Spinal cord (tissue), 10 donors: ENCODE data around the gene TSEN34. TPM values are rescaled to one million over a fixed set of nuclear protein-coding genes. Genes with fewer than 3 reads are reported as not detected.
A peak's percentile ranks its signal among the peaks of the same experiment; 100 is the strongest.

Experiments
- DNase-seq, 6 donors: peaks; one replicate each; pipeline versions ENCODE4 v3.0.0 to v3.0.0-alpha.2; 2013 to 2015; ENCODE audit warnings: low spot score in 6 of 6, low read depth in 4 of 6
- H3K27ac ChIP-seq: one replicate; pipeline ENCODE4 v1.5.1; 2013; ENCODE audit warnings: low read depth, low read length, control low read depth
- H3K27me3 ChIP-seq: one replicate; pipeline ENCODE4 v1.6.1; 2013; ENCODE audit warnings: low read length; ENCODE audit not compliant: control insufficient read depth, insufficient read depth
- H3K36me3 ChIP-seq: one replicate; pipeline ENCODE4 v1.6.1; 2013; ENCODE audit warnings: low read length; ENCODE audit not compliant: control insufficient read depth, insufficient read depth
- H3K4me1 ChIP-seq: one replicate; pipeline ENCODE4 v1.6.1; 2013; ENCODE audit warnings: low read length; ENCODE audit not compliant: control insufficient read depth, insufficient read depth
- H3K4me3 ChIP-seq: one replicate; pipeline ENCODE4 v1.5.1; 2013; ENCODE audit warnings: low read depth, low read length, control low read depth
- H3K9me3 ChIP-seq: one replicate; pipeline ENCODE4 v1.6.1; 2013; ENCODE audit warnings: low read length; ENCODE audit not compliant: control insufficient read depth, insufficient read depth
- WGBS: methylation state at CpG from one replicate; pipeline ENCODE4 v1.1.5; 2013; ENCODE audit warnings: missing lambda C conversion rate; ENCODE audit not compliant: insufficient coverage; 5-methylcytosine and 5-hydroxymethylcytosine counted together
- polyA plus RNA-seq, 2 donors: library from polyadenylated mRNA; unstranded; fragments of 120-200 nt; gene quantifications; one replicate each; pipeline ENCODE4 v1.2.1, GENCODE V29; 2013; ENCODE audit not compliant: insufficient read length in 2 of 2
- total RNA-seq, 2 donors: library from RNA; depleted of rRNA in 1 of 2; stranded (reverse); fragments of 120-200 nt in 1 of 2; fragments of >200 nt in 1 of 2; gene quantifications; one replicate each; pipeline versions ENCODE4 v1.2.3 to v1.2.4, GENCODE V29; 2013 to 2014
- donor health status: healthy.

Gene TSEN34
- total and polyA plus RNA-seq, 4 donors: 24.6 to 53.0 (median 46.3) TPM

- Histone ChIP-seq H3K4me3 (no peak overlapping the region), H3K27me3 (no peaks in the 10 kb centered on the region), H3K9me3 (no peaks in the 10 kb centered on the region), H3K4me1 (no peaks in the 10 kb centered on the region), H3K36me3 (peaks cover 98% of the 10 kb centered on the region), H3K27ac (no peak overlapping the region)
- WGBS: 88% methylated on average over 11 of the region's 12 CpGs
- no peak for DNase-seq
Observed at GRCh38 chr19:54152267-54152666, 38.8 kb upstream of the TSEN34 start.

GRCh38 chr19:54152878-54153524, 38.1 kb upstream of the TSEN34 start:
- H3K4me3 ChIP-seq: no peak overlapping the region
- no peak overlapping the region for H3K27ac ChIP-seq
- no peaks in the 10 kb centered on the region for H3K27me3 ChIP-seq
- no peak for DNase-seq
- H3K4me1 ChIP-seq: peaks cover under 1% of the 10 kb centered on the region
- H3K9me3 ChIP-seq: no peaks in the 10 kb centered on the region
- H3K36me3 ChIP-seq: peaks cover 98% of the 10 kb centered on the region
- 89% methylated on average over 17 of the region's 25 CpGs for WGBS

- H3K27ac ChIP-seq: no peak overlapping the region
- no peaks in the 10 kb centered on the region for H3K27me3 ChIP-seq
- WGBS: 88% methylated on average over 7 of the region's 10 CpGs
- no peaks in the 10 kb centered on the region for H3K9me3 ChIP-seq
- H3K4me3 ChIP-seq: no peak overlapping the region
- peaks cover 9% of the 10 kb centered on the region for H3K4me1 ChIP-seq
- H3K36me3 ChIP-seq: peaks cover 93% of the 10 kb centered on the region
- DNase-seq: no peak
Observed at GRCh38 chr19:54153731-54154326, 37.3 kb upstream of the TSEN34 start.

- peaks cover 84% of the 10 kb centered on the region for H3K36me3 ChIP-seq
- no peak overlapping the region for H3K4me3 ChIP-seq
- 78% methylated on average over 11 of the region's 18 CpGs for WGBS
- no peak for DNase-seq
- no peak overlapping the region for H3K27ac ChIP-seq
- no peaks in the 10 kb centered on the region for H3K9me3 ChIP-seq
- no peaks in the 10 kb centered on the region for H3K27me3 ChIP-seq
- peaks cover 11% of the 10 kb centered on the region for H3K4me1 ChIP-seq
Observed at GRCh38 chr19:54154603-54155345, 36.3 kb upstream of the TSEN34 start.

- H3K36me3 ChIP-seq: peaks cover 75% of the 10 kb centered on the region
- H3K27ac ChIP-seq: no peak overlapping the region
- no peaks in the 10 kb centered on the region for H3K27me3 ChIP-seq
- H3K4me1 ChIP-seq: peaks cover 18% of the 10 kb centered on the region
- H3K9me3 ChIP-seq: no peaks in the 10 kb centered on the region
- DNase-seq: no peak
- no peak overlapping the region for H3K4me3 ChIP-seq
- WGBS: 61% methylated on average over 5 of the region's 19 CpGs
Observed at GRCh38 chr19:54155694-54156093, 35.4 kb upstream of the TSEN34 start.

GRCh38 chr19:54156490-54156889, 34.6 kb upstream of the TSEN34 start:
- no peak overlapping the region for H3K4me3 ChIP-seq
- 82% methylated on average over 6 of the region's 11 CpGs for WGBS
- H3K27ac ChIP-seq: no peak overlapping the region
- DNase-seq: no peak
- H3K36me3 ChIP-seq: peaks cover 67% of the 10 kb centered on the region
- no peaks in the 10 kb centered on the region for H3K27me3 ChIP-seq
- H3K4me1 ChIP-seq: peaks cover 26% of the 10 kb centered on the region
- no peaks in the 10 kb centered on the region for H3K9me3 ChIP-seq

GRCh38 chr19:54156953-54157352, 34.2 kb upstream of the TSEN34 start:
- H3K27me3 ChIP-seq: no peaks in the 10 kb centered on the region
- H3K4me3 ChIP-seq: no peak overlapping the region
- peaks cover 62% of the 10 kb centered on the region for H3K36me3 ChIP-seq
- no peaks in the 10 kb centered on the region for H3K9me3 ChIP-seq
- DNase-seq: no peak
- no peak overlapping the region for H3K27ac ChIP-seq
- H3K4me1 ChIP-seq: peaks cover 31% of the 10 kb centered on the region
- 100% methylated on average over 2 of the region's 3 CpGs for WGBS

- peaks cover 40% of the 10 kb centered on the region for H3K4me1 ChIP-seq
- no peak for DNase-seq
- H3K36me3 ChIP-seq: peaks cover 43% of the 10 kb centered on the region
- H3K27me3 ChIP-seq: no peaks in the 10 kb centered on the region
- H3K27ac ChIP-seq: peak overlapping the region; percentile 96
- H3K9me3 ChIP-seq: no peaks in the 10 kb centered on the region
- H3K4me3 ChIP-seq: peak overlapping the region; percentile 72
- 4% methylated on average over 11 of the region's 19 CpGs for WGBS
Observed at GRCh38 chr19:54158812-54159351, 32.2 kb upstream of the TSEN34 start.

- peaks cover 5% of the 10 kb centered on the region for H3K27me3 ChIP-seq
- WGBS: 0% methylated on average over 72 of the region's 72 CpGs
- H3K9me3 ChIP-seq: no peaks in the 10 kb centered on the region
- peak within 1 kb of the TSS; percentile 72 for H3K4me3 ChIP-seq
- peaks cover 38% of the 10 kb centered on the region for H3K36me3 ChIP-seq
- peaks cover 44% of the 10 kb centered on the region for H3K4me1 ChIP-seq
- DNase-seq: peak; percentile 99 to 100 (median 100)
- H3K27ac ChIP-seq: peak within 1 kb of the TSS; percentile 96
Observed at GRCh38 chr19:54159352-54160181, 31.5 kb upstream of the TSEN34 start, which contains the start of gene LENG1. Gene LENG1 (minus strand): TSS chr19:54159721. CDS start chr19:54159695, 26 bp downstream.
